Fibroblast of mammary gland (primary cell): Measurements from ENCODE around the gene UNG.
A peak's percentile ranks its signal among the peaks of the same experiment; 100 is the strongest.

Experiments
- DNase-seq: peaks from one replicate; pipeline ENCODE4 v3.0.0-alpha.2; 2010; ENCODE audit warnings: low read depth
- H3K4me3 ChIP-seq: 2 replicates; pipeline ENCODE4 v1.5.1; 2011; ENCODE audit warnings: low read depth, mild to moderate bottlenecking, low read length, moderate library complexity; ENCODE audit not compliant: control insufficient read depth
- CTCF ChIP-seq: conservative IDR thresholded peaks from 2 replicates; pipeline ENCODE4 v1.5.1; 2011; ENCODE audit warnings: low read depth, low read length, inconsistent platforms; ENCODE audit not compliant: control insufficient read depth, insufficient read depth

The UNG gene

DNA sequence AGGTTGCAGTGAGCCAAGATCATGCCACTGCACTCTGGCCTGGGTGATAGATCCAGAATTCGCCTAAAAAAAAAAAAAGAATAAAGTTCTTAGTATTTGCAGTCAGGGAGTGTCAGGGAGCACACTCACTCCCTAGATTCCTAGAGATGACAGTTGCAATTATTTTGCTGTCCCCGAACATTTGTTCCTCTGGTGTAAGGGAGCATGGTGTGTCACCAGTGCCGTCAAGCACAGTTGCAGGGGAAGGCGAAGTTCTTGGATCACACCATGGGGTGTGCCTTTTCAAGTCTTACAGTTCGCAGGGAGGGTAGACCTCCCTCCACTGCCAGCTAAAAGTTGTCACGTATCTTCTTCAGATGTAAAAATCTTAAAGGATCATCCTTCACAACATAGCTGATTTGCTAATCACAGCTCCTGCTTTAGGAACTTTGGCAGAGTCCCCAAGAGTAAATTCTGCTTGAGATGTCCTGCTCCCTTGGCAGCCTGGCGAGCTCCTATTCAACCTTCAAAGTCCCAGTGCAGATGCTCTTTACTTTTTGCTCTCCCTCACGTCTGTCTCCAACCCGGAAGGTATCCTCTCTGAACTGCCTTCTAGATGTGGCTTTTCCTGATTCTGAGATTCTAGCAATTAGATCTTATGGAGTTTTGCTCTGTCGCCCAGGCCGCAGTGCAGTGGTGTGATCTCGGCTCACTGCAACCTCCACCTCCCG lies 30.3 kb downstream of the UNG start:
- no peak overlapping the region for H3K4me3 ChIP-seq
- no peak for TF ChIP-seq CTCF
- DNase-seq = no peak

GRCh38 chr12:109130297-109131153 lies 33.1 kb downstream of the UNG start:
- no peak overlapping the region for H3K4me3 ChIP-seq
- no peak for TF ChIP-seq CTCF
- no peak for DNase-seq

GRCh38 chr12:109131154-109132050 lies 34.0 kb downstream of the UNG start:
- no peak overlapping the region for H3K4me3 ChIP-seq
- DNase-seq = no peak

DNA sequence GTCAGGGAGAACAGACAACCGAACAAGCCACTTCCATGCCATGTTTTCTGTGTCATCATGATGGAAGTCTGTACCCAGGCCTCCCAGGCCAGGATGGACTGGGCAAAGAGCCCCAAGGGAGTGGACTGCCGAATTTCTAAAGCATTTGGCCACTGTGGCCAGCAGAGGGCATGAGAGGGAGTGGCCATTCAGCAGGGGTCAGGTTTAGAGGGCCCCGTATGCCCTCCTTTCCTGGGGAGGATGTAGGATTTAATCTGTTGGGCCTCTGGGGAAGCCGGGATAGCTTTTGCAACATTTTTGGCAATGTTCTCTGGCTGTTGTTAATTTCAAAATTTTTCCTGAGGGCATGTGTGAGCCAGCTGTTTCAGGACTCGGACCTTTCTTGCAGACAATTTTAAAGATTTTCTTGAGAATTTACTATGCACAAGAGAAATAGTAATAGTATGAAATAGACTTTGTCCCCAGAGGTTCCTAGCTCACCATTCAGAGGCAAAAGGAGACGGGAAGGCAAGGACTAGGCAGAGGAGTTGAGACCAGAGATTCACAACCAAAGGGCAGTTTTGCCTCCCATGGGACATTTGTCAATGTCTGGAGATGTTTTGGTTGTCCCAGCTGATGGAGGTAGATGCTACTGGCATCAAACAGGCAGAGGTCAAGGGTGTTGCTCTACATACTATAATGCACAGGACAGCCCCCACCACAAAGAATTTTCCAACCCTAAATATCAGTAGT lies 37.0 kb downstream of the UNG start:
- TF ChIP-seq CTCF = peak; percentile 67
- DNase-seq = peak; percentile 70

More at GRCh38 chr12:109131154-109132050, 34.0 kb downstream of the UNG start:
- TF ChIP-seq CTCF = no peak

GRCh38 chr12:109137055-109137454 lies 39.7 kb downstream of the UNG start:
- no peak for DNase-seq
- TF ChIP-seq CTCF = no peak
- no peak overlapping the region for H3K4me3 ChIP-seq

More for the DNA sequence above, 37.0 kb downstream of the UNG start:
- no peak overlapping the region for H3K4me3 ChIP-seq

GRCh38 chr12:109139360-109139759 lies 42.0 kb downstream of the UNG start:
- no peak for TF ChIP-seq CTCF
- H3K4me3 ChIP-seq = no peak overlapping the region
- no peak for DNase-seq
